ENCODE results near the gene CATSPERB.

DNA sequence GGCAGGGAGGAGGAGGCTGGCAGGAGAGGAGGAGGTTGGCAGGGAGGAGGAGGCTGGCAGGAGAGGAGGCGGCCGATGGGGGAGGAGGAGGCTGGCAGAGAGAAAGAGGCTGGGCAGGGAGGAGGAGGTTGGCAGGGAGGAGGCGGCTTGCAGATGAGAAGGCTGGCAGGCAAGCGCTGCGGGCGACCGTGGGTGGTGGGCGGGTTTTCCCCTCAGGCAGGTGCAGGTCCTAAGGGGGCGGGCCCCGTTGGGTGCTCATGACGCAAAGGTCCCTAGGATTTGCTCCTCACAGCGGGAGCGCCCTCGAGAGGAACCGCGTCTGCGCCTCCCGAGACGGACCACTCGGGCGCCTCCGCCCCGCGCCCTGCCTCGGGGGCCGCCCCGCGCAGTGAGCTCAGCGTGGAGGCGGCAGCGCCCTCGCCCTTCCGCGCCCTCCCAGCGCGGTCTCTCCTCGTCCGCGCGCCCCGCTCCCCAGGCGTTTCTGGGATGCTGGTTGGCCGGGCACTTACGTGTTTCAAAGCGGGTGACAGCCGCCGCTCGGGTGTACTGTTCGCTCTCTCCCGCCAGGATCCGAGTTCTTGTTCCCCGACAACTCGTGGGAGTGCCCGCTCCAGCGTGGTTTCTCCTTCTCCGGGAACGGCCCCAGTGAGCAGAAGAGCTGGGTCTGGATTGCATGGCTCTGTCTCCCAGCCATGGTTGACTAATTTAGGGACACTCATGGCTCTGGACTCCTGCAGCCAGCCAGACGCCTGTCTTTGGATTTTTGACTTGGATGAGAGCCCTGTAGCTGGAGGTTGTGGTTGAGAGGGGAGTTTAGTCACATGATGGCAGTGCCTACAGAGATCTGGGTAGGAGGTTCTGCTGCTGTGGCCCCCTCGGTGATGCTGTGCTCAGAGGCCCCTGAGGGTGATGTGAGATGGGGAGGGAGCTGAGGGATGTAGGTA, 157.7 kb downstream of the CATSPERB start:
- TF ChIP-seq CTCF (IDR thresholded peaks at IDR 0.05; ENCODE audit: low read depth, low read length) (no peak; the same call in 1 of the 2 replicates), EZH2phosphoT487 (IDR thresholded peaks at IDR 0.05; ENCODE audit: low read depth) (no peak)

All from OCI-LY3 (cell line).